Colonic mucosa (tissue), 4 donors: Measurements from ENCODE around the gene SF3B1. TPM values are rescaled to one million over a fixed set of nuclear protein-coding genes. Genes with fewer than 3 reads are reported as not detected.
"Not testable (repeated sequence)": the region's sequence is repeated elsewhere in the genome, so short reads cannot be mapped to it uniquely, and the experiment has no call there.

ENCODE experiments used
- DNase-seq: peaks from one replicate; pipeline ENCODE4 v3.0.0-alpha.2; 2020
- H3K27ac ChIP-seq: fragments of 200-600 bp; one replicate; pipeline ENCODE4 v1.8.0; 2021
- H3K27me3 ChIP-seq: fragments of 200-600 bp; one replicate; pipeline ENCODE4 v1.8.0; 2021
- H3K36me3 ChIP-seq: fragments of 200-600 bp; one replicate; pipeline ENCODE4 v1.8.0; 2021
- H3K4me1 ChIP-seq: fragments of 200-600 bp; one replicate; pipeline ENCODE4 v1.8.0; 2021; ENCODE audit warnings: mild to moderate bottlenecking
- H3K4me3 ChIP-seq: fragments of 200-600 bp; one replicate; pipeline ENCODE4 v1.8.0; 2021
- H3K9ac ChIP-seq, 2 donors: one replicate each; pipeline ENCODE4 v1.7.0; 2013; ENCODE audit warnings: control low read depth in 2 of 2, low read depth in 2 of 2, low read length in 2 of 2
- H3K9me3 ChIP-seq: fragments of 200-600 bp; one replicate; pipeline ENCODE4 v1.8.0; 2021
- intact Hi-C: fragments of 100-400 bp; cut with DNase I; formaldehyde crosslinking; loops from one replicate; pipeline ENCODE4 v1.14.1; 2022
- total RNA-seq, 2 donors: library from RNA; stranded (reverse); fragmentation: NEBNext Ultra II Directional in 1 of 2; extraction: Animal tissue kit (Norgen Biotek cat#: 25700) in 1 of 2; gene quantifications; one replicate each; pipeline ENCODE4 v1.2.1, GENCODE V29; 2021
- TF ChIP-seq, protein P1 (sequence below): fragments of 200-600 bp; IDR thresholded peaks from one replicate; pipeline ENCODE4 v1.8.0; 2022; ENCODE audit warnings: antibody characterized with exemption, mild to moderate bottlenecking
- donor health status: healthy.
- donor health status: DM: no; HTN: no; CAD: no.
- donor health status: DM: no; HTN: no; CAD: no.

Gene SF3B1
- total RNA-seq, 2 donors from 2014 or later: 186 to 242 TPM

DNA sequence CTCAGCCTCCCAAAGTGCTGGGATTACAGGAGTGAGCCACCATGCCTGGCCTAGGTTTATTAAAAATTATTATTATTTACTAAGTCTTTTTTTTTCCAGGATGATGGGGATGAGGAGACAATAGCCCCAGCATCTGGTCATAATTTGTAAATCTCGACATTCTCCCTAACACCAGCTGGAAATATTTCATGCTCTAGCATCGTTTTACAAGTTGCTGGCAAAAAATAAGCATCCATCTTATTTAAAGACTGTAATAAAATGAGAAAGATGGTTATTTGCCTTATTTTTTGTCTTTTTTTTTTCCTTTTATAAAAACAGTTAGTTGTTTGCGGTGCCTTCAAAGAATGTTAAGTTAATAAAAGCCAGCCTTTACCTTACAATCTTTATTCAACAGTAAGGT, 56.7 kb downstream of the SF3B1 start:
- no peak overlapping the region for H3K27ac ChIP-seq
- H3K9ac ChIP-seq: no peak overlapping the region
- H3K36me3 ChIP-seq: no peaks in the 10 kb centered on the region
- DNase-seq: no peak
- no peaks in the 10 kb centered on the region for H3K9me3 ChIP-seq
- H3K27me3 ChIP-seq: no peaks in the 10 kb centered on the region
- TF ChIP-seq, protein P1, sequence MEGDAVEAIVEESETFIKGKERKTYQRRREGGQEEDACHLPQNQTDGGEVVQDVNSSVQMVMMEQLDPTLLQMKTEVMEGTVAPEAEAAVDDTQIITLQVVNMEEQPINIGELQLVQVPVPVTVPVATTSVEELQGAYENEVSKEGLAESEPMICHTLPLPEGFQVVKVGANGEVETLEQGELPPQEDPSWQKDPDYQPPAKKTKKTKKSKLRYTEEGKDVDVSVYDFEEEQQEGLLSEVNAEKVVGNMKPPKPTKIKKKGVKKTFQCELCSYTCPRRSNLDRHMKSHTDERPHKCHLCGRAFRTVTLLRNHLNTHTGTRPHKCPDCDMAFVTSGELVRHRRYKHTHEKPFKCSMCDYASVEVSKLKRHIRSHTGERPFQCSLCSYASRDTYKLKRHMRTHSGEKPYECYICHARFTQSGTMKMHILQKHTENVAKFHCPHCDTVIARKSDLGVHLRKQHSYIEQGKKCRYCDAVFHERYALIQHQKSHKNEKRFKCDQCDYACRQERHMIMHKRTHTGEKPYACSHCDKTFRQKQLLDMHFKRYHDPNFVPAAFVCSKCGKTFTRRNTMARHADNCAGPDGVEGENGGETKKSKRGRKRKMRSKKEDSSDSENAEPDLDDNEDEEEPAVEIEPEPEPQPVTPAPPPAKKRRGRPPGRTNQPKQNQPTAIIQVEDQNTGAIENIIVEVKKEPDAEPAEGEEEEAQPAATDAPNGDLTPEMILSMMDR: no peak
- H3K4me1 ChIP-seq: no peaks in the 10 kb centered on the region
- intact Hi-C loops: loop anchor here (2.0 to 5.0 kb wide), 3 partner anchors 187 to 366 kb away; no protein-coding TSS in a partner anchor
- H3K4me3 ChIP-seq: no peak overlapping the region

DNA sequence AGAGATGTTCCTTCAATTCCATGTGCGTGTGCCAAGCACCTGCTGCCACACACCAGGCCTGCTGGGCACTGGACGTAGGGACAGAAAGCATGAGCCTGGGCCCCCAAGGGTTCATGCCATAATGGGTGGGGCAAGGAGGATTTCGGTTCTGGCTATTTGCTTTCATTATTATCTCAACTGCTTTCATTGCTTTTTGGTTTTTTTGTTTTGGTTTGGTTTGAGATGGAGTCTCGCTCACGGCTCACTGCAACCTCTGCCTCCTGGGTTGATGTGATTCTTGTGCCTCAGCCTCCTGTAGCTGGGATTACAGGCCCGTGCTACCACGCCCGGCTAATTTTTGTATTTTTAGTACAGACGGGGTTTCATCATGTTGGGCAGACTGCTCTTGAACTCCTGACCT, 57.2 kb downstream of the SF3B1 start:
- Histone ChIP-seq H3K27me3 (no peaks in the 10 kb centered on the region), H3K4me3 (no peak overlapping the region), H3K9me3 (no peaks in the 10 kb centered on the region), H3K9ac (no peak overlapping the region), H3K36me3 (no peaks in the 10 kb centered on the region), H3K4me1 (no peaks in the 10 kb centered on the region), H3K27ac (no peak overlapping the region)
- TF ChIP-seq, protein P1: no peak
- intact Hi-C loops: loop anchor here (2.0 to 5.0 kb wide), 3 partner anchors 187 to 365 kb away; no protein-coding TSS in a partner anchor
- DNase-seq: no peak

DNA sequence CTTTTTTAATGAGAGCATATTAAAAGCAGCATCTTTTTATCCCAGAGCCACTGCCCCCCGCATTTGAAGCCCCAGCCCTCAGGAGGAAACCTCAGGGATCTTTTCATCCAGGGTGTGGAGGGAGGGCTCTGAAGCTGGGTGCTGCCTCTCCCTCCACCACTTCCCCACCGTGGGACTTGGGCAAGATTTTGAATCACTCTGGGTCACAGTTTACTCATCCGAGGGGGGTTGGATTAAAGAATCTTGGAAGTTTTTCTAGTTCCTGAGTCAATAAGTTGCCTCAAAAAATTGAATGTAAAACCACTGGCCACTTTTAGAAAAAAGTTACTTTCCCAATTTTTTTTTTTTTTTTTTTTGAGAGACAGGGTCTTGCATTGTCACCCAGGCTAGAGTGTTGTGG, 62.2 kb downstream of the SF3B1 start:
- intact Hi-C loops: no loop called here

DNA sequence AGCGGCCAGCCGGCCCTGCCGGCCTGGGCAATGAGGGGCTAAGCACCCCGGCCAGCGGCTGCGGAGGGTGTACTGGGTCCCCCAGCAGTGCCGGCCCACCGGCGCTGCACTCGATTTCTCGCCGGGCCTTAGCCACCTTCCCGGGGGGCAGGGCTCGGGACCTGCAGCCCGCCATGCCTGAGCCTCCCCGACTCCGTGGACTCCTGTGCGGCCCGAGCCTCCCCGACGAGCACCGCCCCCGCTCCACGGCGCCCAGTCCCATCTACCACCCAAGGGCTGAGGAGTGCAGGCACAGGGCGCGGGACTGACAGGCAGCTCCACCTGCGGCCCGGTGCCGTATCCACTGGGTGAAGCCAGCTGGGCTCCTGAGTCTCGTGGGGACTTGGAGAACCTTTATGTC, 64.2 kb downstream of the SF3B1 start:
- H3K27me3 ChIP-seq, DNase-seq, H3K27ac ChIP-seq, H3K4me1 ChIP-seq, H3K4me3 ChIP-seq, H3K9ac ChIP-seq, H3K36me3 ChIP-seq, H3K9me3 ChIP-seq, intact Hi-C loops: not testable (repeated sequence)

More for the DNA sequence above, 62.2 kb downstream of the SF3B1 start:
- Histone ChIP-seq H3K27me3 (no peaks in the 10 kb centered on the region), H3K27ac (no peak overlapping the region), H3K4me3 (no peak overlapping the region), H3K4me1 (no peaks in the 10 kb centered on the region), H3K36me3 (no peaks in the 10 kb centered on the region), H3K9me3 (no peaks in the 10 kb centered on the region), H3K9ac (no peak overlapping the region)
- DNase-seq: no peak
- TF ChIP-seq, protein P1: no peak

DNA sequence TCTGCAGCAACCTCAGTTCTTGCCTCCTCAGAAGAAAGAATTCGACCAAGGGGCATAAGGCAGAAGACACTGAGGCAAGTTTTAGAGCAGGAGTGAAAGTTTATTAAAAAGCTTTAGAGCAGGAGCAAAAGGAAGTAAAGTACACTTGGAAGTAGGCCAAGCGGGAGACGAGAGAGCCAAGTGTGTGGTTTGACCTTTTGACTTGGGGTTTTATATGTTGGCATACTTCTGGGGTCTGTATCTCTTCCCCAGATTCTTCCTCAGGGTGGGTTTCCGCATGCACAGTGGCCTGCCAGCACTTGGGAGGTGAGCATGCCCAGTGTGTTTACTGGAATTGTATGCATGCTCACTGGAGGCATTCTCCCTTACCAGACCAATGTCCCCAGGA, 64.9 kb downstream of the SF3B1 start:
- H3K27ac ChIP-seq: no peak overlapping the region
- no peak for DNase-seq
- intact Hi-C loops: no loop called here
- H3K27me3 ChIP-seq: no peaks in the 10 kb centered on the region
- H3K4me3 ChIP-seq: no peak overlapping the region
- no peaks in the 10 kb centered on the region for H3K4me1 ChIP-seq
- H3K36me3 ChIP-seq: no peaks in the 10 kb centered on the region
- TF ChIP-seq, protein P1: no peak
- H3K9ac ChIP-seq: no peak overlapping the region
- H3K9me3 ChIP-seq: no peaks in the 10 kb centered on the region

DNA sequence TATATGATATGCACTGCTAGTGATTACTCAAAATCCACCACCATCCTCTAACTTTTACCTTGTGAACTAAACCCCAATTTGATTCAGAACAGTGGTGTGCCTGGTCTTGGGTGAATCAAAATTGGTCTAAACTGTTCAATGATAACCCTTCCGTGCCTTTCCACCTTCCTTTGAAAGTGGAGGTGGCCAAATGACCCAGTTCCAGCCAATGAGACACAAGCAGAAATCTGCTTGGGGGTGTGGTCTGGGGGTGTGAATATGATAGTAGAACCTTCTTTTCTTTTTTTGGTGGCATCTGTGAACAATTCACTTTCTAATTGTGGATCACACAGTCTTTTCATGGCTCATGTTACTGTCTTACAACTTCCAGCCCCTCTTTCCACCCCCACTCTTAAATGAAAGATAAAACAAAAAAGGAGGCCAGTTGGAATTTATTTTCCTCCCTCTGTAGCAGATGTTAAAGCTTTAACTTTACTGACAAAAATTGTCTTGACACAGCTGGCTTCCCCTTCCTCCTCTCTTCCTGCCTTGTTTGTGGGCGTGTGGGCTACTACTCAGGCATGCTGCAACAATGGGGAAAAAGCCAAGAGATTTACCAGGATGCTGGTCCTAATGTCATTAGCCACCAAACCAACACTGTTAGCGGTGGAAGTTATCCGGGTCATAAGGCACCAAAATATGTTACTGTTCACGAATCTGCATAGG, 65.4 kb downstream of the SF3B1 start:
- H3K4me3 ChIP-seq: no peak overlapping the region
- no peak overlapping the region for H3K27ac ChIP-seq
- H3K4me1 ChIP-seq: no peaks in the 10 kb centered on the region
- H3K9me3 ChIP-seq: no peaks in the 10 kb centered on the region
- DNase-seq: no peak
- H3K36me3 ChIP-seq: no peaks in the 10 kb centered on the region
- H3K27me3 ChIP-seq: no peaks in the 10 kb centered on the region
- intact Hi-C loops: no loop called here
- H3K9ac ChIP-seq: no peak overlapping the region
- TF ChIP-seq, protein P1: no peak
